GM12873 (cell line): ENCODE measurements around the gene CIT.

Experiments
- TF ChIP-seq, protein P1 (sequence below): IDR thresholded peaks from 2 replicates; pipeline ENCODE4 v1.5.1; 2012; ENCODE audit warnings: low read depth, mild to moderate bottlenecking, moderate library complexity, low read length, control low read depth; ENCODE audit not compliant: insufficient read depth; ENCODE audit errors: missing control alignments

The CIT gene, protein sequence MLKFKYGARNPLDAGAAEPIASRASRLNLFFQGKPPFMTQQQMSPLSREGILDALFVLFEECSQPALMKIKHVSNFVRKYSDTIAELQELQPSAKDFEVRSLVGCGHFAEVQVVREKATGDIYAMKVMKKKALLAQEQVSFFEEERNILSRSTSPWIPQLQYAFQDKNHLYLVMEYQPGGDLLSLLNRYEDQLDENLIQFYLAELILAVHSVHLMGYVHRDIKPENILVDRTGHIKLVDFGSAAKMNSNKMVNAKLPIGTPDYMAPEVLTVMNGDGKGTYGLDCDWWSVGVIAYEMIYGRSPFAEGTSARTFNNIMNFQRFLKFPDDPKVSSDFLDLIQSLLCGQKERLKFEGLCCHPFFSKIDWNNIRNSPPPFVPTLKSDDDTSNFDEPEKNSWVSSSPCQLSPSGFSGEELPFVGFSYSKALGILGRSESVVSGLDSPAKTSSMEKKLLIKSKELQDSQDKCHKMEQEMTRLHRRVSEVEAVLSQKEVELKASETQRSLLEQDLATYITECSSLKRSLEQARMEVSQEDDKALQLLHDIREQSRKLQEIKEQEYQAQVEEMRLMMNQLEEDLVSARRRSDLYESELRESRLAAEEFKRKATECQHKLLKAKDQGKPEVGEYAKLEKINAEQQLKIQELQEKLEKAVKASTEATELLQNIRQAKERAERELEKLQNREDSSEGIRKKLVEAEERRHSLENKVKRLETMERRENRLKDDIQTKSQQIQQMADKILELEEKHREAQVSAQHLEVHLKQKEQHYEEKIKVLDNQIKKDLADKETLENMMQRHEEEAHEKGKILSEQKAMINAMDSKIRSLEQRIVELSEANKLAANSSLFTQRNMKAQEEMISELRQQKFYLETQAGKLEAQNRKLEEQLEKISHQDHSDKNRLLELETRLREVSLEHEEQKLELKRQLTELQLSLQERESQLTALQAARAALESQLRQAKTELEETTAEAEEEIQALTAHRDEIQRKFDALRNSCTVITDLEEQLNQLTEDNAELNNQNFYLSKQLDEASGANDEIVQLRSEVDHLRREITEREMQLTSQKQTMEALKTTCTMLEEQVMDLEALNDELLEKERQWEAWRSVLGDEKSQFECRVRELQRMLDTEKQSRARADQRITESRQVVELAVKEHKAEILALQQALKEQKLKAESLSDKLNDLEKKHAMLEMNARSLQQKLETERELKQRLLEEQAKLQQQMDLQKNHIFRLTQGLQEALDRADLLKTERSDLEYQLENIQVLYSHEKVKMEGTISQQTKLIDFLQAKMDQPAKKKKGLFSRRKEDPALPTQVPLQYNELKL (N-terminal part only)

DNA sequence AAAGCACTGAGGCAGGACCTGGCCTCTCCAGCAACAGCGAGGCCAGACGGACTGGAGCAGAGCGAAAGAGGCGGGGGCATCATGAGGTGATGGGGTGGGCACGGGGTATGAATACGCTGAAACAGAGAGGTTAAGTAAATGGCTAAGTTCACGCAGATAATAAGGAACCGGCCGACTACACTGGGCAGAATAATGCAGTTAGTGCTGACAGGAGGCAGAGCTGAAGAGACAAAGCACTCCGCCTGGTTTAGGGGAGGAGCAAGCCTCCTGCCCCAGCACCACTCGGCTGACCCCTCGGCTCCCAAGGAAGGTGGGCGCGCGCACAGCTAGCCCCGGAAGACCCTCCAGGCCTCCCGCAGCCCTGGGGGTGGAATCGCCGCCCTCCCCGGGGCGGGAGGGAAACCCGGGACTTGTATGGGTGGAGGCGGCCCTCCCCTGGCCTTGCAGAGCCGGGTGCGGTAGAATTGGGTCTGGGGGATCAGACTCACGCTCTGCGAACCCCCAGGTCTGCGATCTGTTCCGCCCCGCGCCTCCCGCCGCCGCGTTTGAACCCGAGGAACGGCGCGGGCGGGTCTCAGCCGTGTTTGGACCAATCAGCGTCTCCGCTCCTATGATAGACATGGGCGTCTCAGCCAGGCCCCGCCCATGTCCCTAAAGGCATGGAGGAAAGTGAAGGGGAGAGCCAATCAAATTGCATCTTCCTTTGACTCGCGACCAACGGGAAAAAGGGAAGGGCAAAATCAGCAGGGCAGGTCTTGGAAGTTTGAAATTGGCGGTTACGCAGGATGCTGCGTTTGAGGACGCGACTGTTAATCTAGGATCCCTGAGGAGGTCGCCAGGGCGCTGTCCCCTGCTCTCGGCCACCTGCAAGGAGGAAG lies at the start of gene CIT:
TSS of gene CIT (minus strand) at position 560 of the 878 bp plus-strand sequence. CDS start 1,152 bp downstream, outside the sequence.
- TF ChIP-seq, protein P1, sequence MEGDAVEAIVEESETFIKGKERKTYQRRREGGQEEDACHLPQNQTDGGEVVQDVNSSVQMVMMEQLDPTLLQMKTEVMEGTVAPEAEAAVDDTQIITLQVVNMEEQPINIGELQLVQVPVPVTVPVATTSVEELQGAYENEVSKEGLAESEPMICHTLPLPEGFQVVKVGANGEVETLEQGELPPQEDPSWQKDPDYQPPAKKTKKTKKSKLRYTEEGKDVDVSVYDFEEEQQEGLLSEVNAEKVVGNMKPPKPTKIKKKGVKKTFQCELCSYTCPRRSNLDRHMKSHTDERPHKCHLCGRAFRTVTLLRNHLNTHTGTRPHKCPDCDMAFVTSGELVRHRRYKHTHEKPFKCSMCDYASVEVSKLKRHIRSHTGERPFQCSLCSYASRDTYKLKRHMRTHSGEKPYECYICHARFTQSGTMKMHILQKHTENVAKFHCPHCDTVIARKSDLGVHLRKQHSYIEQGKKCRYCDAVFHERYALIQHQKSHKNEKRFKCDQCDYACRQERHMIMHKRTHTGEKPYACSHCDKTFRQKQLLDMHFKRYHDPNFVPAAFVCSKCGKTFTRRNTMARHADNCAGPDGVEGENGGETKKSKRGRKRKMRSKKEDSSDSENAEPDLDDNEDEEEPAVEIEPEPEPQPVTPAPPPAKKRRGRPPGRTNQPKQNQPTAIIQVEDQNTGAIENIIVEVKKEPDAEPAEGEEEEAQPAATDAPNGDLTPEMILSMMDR, result no peak

DNA sequence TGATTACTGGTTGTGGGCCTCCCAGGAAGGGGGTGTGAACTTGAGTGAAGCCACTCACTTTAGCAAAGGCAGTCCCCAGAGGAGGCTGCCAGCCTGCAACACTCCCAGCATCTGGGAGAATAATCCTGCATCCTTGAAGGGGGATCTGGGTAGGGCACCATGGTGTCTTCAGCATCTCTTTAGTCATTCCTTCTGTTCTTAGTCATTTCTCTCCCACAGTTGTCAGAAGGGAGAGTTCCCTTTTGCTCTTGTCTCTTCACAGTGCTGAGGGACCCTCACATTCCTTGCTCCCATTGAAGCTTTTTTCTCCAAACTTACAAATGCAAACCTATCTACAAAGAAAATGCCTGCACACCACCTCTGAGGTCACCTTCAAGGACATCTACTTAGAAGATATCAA lies 48.1 kb upstream of the CIT start:
- TF ChIP-seq, protein P1, result no peak

DNA sequence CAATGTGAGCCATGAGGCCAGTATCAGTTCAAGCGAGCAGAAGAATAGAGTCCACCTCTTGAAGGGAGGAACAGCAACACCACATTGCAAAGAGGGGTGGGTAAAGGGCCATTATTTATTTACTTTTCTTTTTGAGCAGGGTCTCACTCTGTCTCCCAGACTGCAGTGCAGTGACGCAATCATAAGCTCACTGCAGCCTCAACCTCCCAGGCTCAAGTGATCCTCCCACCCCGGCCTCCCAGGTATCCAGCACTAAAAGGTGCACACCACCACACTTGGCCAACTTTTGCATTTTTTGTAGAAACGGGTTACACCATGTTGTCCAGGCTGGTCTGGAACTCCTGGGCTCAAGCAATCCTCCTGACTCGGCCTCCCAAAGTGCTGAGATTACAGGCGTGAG lies 42.9 kb upstream of the CIT start:
- TF ChIP-seq, protein P1, result no peak

DNA sequence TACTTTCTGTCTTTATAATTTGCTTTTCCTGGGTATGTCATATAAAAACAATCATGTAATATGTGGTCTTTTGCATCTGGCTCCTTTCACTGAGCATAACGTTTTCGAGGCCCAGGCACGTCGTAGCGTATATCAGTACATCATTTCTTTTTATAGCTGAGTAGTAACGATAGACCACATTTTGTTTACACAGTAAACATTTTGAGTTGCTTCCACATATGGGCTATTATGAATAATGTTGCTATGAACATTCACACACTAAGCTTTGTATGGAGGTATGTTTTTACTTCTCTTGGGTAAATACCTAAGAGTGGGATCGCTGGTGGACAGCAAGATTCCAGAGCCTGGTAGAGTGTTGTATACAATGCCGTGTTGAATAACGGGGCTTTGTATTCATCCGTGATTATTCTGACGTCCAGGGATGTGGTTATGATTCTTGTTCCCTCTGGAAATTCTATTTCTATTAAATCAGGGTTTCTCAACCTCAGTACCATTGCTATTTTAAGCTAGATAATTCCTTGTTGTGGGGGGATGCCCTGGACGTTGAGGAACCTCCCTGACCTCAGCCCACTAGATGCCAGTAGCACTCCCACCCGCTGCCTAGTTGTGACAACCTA lies 38.9 kb upstream of the CIT start:
- TF ChIP-seq, protein P1, result no peak

DNA sequence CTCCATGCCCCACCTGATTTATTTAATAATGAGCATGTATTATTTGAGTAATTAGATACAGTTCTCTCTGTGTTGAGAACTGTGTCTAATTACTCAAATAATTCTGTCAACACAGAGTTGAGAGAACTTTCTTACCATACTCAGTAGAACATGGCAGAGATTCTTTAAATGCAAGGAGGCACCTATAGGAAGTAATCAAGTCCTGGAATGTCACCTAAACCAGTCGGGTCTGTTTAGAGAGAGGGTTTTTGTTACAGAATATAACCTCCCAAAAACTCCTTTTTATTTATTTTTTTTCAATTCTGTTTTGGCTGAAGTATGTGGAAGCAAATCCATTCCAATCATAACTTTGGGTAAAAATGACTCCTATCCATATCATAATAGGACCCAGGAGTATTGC lies 37.5 kb upstream of the CIT start:
- TF ChIP-seq, protein P1, result no peak

DNA sequence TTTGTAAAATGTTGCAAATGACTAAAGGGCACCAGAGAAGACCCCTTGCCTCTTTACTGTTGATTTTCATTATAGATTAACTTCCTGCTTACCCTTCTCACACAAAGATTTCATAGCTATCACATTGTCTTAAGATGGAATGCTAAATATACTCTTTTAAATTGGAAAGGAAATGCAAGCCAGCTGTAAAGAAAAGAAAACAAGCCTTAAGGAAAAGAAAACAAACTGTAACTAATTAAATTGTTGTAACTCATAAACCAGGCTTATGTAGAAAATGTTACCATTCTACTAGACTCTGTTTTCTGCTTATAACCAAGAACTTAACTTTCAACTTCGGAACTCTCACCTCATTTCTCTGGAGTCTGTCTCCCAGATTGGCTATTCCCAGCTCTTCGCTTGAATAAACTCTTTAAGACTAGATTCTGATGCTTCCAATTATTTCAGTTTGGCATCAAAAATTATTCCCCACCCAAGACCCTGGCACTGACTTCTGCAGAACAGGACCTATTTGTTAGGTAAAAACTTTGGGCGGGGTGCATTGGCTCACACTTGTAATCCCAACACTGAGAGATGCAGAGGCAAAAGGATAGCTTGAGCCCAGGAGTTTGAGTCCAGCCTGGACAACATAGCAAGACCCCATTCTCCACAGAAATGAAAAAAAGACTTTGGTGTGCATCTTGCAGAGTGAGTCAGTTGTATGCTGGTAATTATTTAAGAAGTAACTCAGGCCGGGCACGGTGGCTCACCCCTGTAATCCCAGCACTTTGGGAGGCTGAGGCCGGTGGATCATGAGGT lies 36.6 kb upstream of the CIT start:
- TF ChIP-seq, protein P1, result no peak
